ENCODE results near the gene RAD21L1. TPM values are rescaled to one million over a fixed set of nuclear protein-coding genes. Genes with fewer than 3 reads are reported as not detected.
A peak's percentile ranks its signal among the peaks of the same experiment; 100 is the strongest.

Gene RAD21L1
- total RNA-seq, 1 donor from 2014 or later, result 1.1 TPM

DNA sequence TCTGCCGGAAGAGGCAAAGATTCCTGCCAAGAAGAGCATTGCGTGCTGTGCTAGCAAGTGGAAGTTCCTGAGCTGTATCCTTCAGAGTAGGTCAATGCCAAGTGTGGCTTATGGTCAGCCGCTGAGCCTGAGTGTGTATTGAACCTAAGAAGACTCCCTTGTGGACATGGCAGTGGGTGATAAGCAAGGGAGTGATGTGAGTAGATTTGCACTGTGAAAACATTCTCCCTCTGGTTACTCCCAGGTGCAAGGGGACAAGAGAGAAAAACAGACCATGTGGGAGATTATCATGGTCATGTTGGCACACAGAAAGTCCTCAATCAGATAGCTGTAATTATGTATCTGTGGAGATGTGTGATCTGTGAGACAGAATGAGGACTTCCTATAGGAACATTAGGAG lies 35.0 kb upstream of the RAD21L1 start:
- TF ChIP-seq, protein P1, sequence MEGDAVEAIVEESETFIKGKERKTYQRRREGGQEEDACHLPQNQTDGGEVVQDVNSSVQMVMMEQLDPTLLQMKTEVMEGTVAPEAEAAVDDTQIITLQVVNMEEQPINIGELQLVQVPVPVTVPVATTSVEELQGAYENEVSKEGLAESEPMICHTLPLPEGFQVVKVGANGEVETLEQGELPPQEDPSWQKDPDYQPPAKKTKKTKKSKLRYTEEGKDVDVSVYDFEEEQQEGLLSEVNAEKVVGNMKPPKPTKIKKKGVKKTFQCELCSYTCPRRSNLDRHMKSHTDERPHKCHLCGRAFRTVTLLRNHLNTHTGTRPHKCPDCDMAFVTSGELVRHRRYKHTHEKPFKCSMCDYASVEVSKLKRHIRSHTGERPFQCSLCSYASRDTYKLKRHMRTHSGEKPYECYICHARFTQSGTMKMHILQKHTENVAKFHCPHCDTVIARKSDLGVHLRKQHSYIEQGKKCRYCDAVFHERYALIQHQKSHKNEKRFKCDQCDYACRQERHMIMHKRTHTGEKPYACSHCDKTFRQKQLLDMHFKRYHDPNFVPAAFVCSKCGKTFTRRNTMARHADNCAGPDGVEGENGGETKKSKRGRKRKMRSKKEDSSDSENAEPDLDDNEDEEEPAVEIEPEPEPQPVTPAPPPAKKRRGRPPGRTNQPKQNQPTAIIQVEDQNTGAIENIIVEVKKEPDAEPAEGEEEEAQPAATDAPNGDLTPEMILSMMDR (IDR thresholded peaks at IDR 0.05; ENCODE audit: unreplicated experiment), result no peak
- H3K27me3 Mint-ChIP-seq (ENCODE audit: unreplicated experiment), result peaks cover 6% of the 10 kb centered on the region
- no peak for DNase-seq (ENCODE audit: low spot score)
- no peak overlapping the region for H3K4me3 Mint-ChIP-seq (ENCODE audit: unreplicated experiment)
- H3K27ac Mint-ChIP-seq (ENCODE audit: unreplicated experiment), result no peak overlapping the region
- H3K9me3 Mint-ChIP-seq (ENCODE audit: unreplicated experiment), result no peaks in the 10 kb centered on the region
- H3K36me3 Mint-ChIP-seq (ENCODE audit: low read depth, unreplicated experiment), result peaks cover 4% of the 10 kb centered on the region
- peaks cover 10% of the 10 kb centered on the region for H3K4me1 Mint-ChIP-seq (ENCODE audit: unreplicated experiment)

DNA sequence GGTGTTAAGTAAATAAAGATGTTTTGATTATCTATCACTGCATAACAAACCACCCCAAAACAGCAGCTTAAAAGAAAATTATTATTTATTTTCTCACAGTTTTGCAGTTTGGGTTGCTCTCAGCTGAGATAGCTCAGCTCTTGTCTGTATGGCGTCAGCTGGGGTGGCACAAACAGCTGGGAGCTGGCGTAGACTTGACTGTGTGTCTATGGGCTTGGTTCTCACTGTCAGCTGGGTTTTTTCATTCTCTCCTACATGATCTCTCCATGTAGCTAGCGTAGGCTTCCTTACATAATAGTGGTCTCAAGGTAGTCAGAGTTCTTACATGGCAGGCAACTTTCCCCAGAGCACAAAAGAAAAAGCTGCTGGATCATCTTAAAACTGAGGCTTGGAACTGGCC lies 34.5 kb upstream of the RAD21L1 start:
- DNase-seq (ENCODE audit: low spot score), result no peak
- no peaks in the 10 kb centered on the region for H3K9me3 Mint-ChIP-seq (ENCODE audit: unreplicated experiment)
- peaks cover 10% of the 10 kb centered on the region for H3K4me1 Mint-ChIP-seq (ENCODE audit: unreplicated experiment)
- H3K27ac Mint-ChIP-seq (ENCODE audit: unreplicated experiment), result no peak overlapping the region
- peaks cover 3% of the 10 kb centered on the region for H3K27me3 Mint-ChIP-seq (ENCODE audit: unreplicated experiment)
- H3K36me3 Mint-ChIP-seq (ENCODE audit: low read depth, unreplicated experiment), result no peaks in the 10 kb centered on the region
- no peak overlapping the region for H3K4me3 Mint-ChIP-seq (ENCODE audit: unreplicated experiment)
- TF ChIP-seq, protein P1 (IDR thresholded peaks at IDR 0.05; ENCODE audit: unreplicated experiment), result no peak

DNA sequence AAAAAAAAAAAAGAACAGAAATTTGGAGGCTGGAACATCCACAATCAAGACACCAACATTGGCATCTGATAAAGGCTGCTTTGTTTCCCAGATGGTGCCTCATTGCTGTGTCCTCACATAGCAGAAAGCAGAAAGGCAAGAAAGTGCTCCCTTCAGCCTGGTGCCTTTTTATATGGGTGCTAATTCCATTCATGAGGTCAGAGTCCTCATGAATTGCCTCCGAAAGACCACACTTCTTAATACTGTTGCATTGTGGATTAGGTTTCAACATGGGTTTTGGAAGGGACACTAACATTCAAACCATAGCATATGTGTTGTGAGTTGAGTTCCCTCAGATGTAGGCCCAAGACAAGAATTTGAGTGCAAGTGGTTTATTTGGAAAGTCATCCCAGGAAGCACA lies 30.6 kb upstream of the RAD21L1 start:
- Mint-ChIP-seq H3K4me3 (ENCODE audit: unreplicated experiment) (no peak overlapping the region), H3K4me1 (ENCODE audit: unreplicated experiment) (peaks cover 13% of the 10 kb centered on the region), H3K9me3 (ENCODE audit: unreplicated experiment) (no peaks in the 10 kb centered on the region), H3K27me3 (ENCODE audit: unreplicated experiment) (peaks cover 1% of the 10 kb centered on the region), H3K27ac (ENCODE audit: unreplicated experiment) (peak overlapping the region; percentile 45), H3K36me3 (ENCODE audit: low read depth, unreplicated experiment) (no peaks in the 10 kb centered on the region)
- TF ChIP-seq, protein P1 (IDR thresholded peaks at IDR 0.05; ENCODE audit: unreplicated experiment), result no peak
- no peak for DNase-seq (ENCODE audit: low spot score)

DNA sequence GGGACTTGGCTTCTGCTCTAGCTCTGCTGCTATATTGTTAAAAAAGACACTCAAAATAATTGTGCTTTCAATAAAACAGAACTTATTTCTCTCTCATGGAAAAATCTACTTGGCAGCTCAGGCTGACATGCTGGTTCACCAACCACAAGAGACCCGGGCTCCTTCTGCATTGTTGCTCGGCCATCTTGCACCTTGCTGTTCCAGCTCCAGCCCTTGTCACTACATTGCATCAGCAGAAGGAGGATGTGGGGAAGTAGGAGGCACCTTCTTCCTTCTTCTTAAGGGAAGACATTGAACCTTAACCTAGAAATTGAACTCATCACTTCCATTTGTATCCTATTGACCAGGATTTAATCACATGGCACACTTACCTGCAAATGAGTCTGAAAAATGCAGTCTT lies 29.2 kb upstream of the RAD21L1 start:
- Mint-ChIP-seq H3K36me3 (ENCODE audit: low read depth, unreplicated experiment) (no peaks in the 10 kb centered on the region), H3K27me3 (ENCODE audit: unreplicated experiment) (peaks cover 4% of the 10 kb centered on the region), H3K27ac (ENCODE audit: unreplicated experiment) (no peak overlapping the region), H3K4me3 (ENCODE audit: unreplicated experiment) (no peak overlapping the region), H3K4me1 (ENCODE audit: unreplicated experiment) (peaks cover 16% of the 10 kb centered on the region), H3K9me3 (ENCODE audit: unreplicated experiment) (no peaks in the 10 kb centered on the region)
- TF ChIP-seq, protein P1 (IDR thresholded peaks at IDR 0.05; ENCODE audit: unreplicated experiment), result no peak
- no peak for DNase-seq (ENCODE audit: low spot score)

DNA sequence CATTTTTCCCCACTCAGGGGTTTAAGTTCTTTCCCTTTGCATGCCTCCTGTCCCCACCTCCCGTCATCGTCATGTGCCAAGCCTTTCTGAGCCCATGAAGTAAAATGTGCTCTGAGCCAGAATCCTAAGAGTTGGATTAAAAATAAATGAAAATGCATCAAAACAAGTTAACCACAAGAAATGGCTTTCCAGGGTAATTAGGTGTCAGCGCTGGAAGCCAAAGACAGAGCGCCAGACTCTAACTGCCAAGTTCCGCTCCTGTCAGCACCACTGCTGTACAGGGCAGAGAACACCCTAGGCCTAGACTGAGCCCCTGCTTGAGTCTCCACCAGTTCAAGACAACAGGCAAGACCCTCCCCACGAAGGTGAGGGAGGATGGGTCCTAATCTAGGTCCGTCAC lies 28.0 kb upstream of the RAD21L1 start:
- no peaks in the 10 kb centered on the region for H3K36me3 Mint-ChIP-seq (ENCODE audit: low read depth, unreplicated experiment)
- H3K4me3 Mint-ChIP-seq (ENCODE audit: unreplicated experiment), result no peak overlapping the region
- TF ChIP-seq, protein P1 (IDR thresholded peaks at IDR 0.05; ENCODE audit: unreplicated experiment), result no peak
- no peak overlapping the region for H3K27ac Mint-ChIP-seq (ENCODE audit: unreplicated experiment)
- H3K4me1 Mint-ChIP-seq (ENCODE audit: unreplicated experiment), result peaks cover 19% of the 10 kb centered on the region
- H3K27me3 Mint-ChIP-seq (ENCODE audit: unreplicated experiment), result peaks cover 4% of the 10 kb centered on the region
- DNase-seq (ENCODE audit: low spot score), result no peak
- H3K9me3 Mint-ChIP-seq (ENCODE audit: unreplicated experiment), result no peaks in the 10 kb centered on the region

Data from endothelial cell (in vitro differentiated cells).